Mesenchymal stem cell (in vitro differentiated cells and primary cell): ENCODE measurements around the gene BAHCC1.
A peak's percentile ranks its signal among the peaks of the same experiment; 100 is the strongest.

Source experiments
- DNase-seq: peaks from one replicate; pipeline ENCODE4 v3.0.0-alpha.2; 2013
- H2AFZ ChIP-seq: one replicate; pipeline ENCODE4 v1.6.1; 2013; ENCODE audit warnings: low read depth, mild to moderate bottlenecking, control low read depth, inconsistent platforms, low read length, moderate library complexity
- H2AK5ac ChIP-seq: 2 replicates; pipeline ENCODE4 v1.6.1; 2013; ENCODE audit warnings: low read length, moderate library complexity, mild to moderate bottlenecking, inconsistent platforms; ENCODE audit not compliant: severe bottlenecking
- H2BK120ac ChIP-seq: one replicate; pipeline ENCODE4 v1.6.1; 2013; ENCODE audit warnings: low read depth, mild to moderate bottlenecking, inconsistent platforms, low read length, moderate library complexity
- H2BK12ac ChIP-seq, 2 experiments: one replicate each; pipeline ENCODE4 v1.6.1; 2013; ENCODE audit warnings: inconsistent platforms in 2 of 2, low read length in 2 of 2, mild to moderate bottlenecking in 2 of 2, moderate library complexity in 2 of 2, control low read depth in 1 of 2
- H2BK15ac ChIP-seq: one replicate; pipeline ENCODE4 v1.6.1; 2013; ENCODE audit warnings: mild to moderate bottlenecking, low read depth, inconsistent platforms; ENCODE audit not compliant: poor library complexity, severe bottlenecking
- H2BK5ac ChIP-seq: 2 replicates; pipeline ENCODE4 v1.6.1; 2013; ENCODE audit warnings: low read depth, mild to moderate bottlenecking, low read length, control low read depth, inconsistent platforms; ENCODE audit not compliant: poor library complexity, severe bottlenecking
- H3K14ac ChIP-seq, 2 experiments: one replicate each; pipeline ENCODE4 v1.6.1; 2013; ENCODE audit warnings: inconsistent platforms in 2 of 2, low read length in 2 of 2, control low read depth in 1 of 2, mild to moderate bottlenecking in 1 of 2, moderate library complexity in 1 of 2
- H3K18ac ChIP-seq, 2 experiments: one replicate each; pipeline ENCODE4 v1.6.1; 2013; ENCODE audit warnings: inconsistent platforms in 2 of 2, low read length in 2 of 2, control low read depth in 1 of 2, low read depth in 1 of 2, mild to moderate bottlenecking in 1 of 2
- H3K23ac ChIP-seq, 2 experiments: one replicate each; pipeline ENCODE4 v1.6.1; 2013; ENCODE audit warnings: inconsistent platforms in 2 of 2, low read length in 2 of 2, mild to moderate bottlenecking in 2 of 2, moderate library complexity in 2 of 2, control low read depth in 1 of 2
- H3K27ac ChIP-seq: 2 replicates; pipeline ENCODE4 v1.5.1; 2013; ENCODE audit warnings: mild to moderate bottlenecking, moderate library complexity, low read length, control low read depth, inconsistent platforms; ENCODE audit not compliant: poor library complexity, severe bottlenecking
- H3K27me3 ChIP-seq, 2 experiments: 2 replicates each; pipeline versions ENCODE4 v1.6.1 to v1.7.0; 2013; ENCODE audit warnings: low read length in 2 of 2, mild to moderate bottlenecking in 2 of 2, moderate library complexity in 2 of 2, control low read depth in 1 of 2, inconsistent platforms in 1 of 2; ENCODE audit not compliant: control insufficient read depth in 1 of 2, insufficient read depth in 1 of 2
- H3K36me3 ChIP-seq, 2 experiments: 2 replicates each; pipeline versions ENCODE4 v1.6.1 to v1.7.0; 2013; ENCODE audit warnings: low read length in 2 of 2, control low read depth in 1 of 2, inconsistent platforms in 1 of 2, low read depth in 1 of 2, mild to moderate bottlenecking in 1 of 2; ENCODE audit not compliant: insufficient read depth in 2 of 2, control insufficient read depth in 1 of 2
- H3K4ac ChIP-seq, 2 experiments: one replicate each; pipeline ENCODE4 v1.6.1; 2013; ENCODE audit warnings: inconsistent platforms in 2 of 2, low read length in 2 of 2, mild to moderate bottlenecking in 2 of 2, moderate library complexity in 2 of 2, control low read depth in 1 of 2, low read depth in 1 of 2
- H3K4me1 ChIP-seq: 2 replicates; pipeline ENCODE4 v1.6.1; 2013; ENCODE audit warnings: low read depth, low read length, control low read depth; ENCODE audit not compliant: control insufficient read depth, insufficient read depth
- H3K4me2 ChIP-seq: 2 replicates; pipeline ENCODE4 v1.6.1; 2013; ENCODE audit warnings: low read length, mild to moderate bottlenecking, inconsistent platforms; ENCODE audit not compliant: poor library complexity, severe bottlenecking
- H3K4me3 ChIP-seq, 2 experiments: 2 replicates each; pipeline versions ENCODE4 v1.5.1 to v1.7.0; 2013; ENCODE audit warnings: low read length in 2 of 2, mild to moderate bottlenecking in 2 of 2, control low read depth in 1 of 2, low read depth in 1 of 2; ENCODE audit not compliant: insufficient read depth in 1 of 2
- H3K79me1 ChIP-seq: replicated peaks from 2 replicates; pipeline ENCODE4 v1.6.1; 2013; ENCODE audit warnings: mild to moderate bottlenecking, control low read depth, low read length, inconsistent platforms; ENCODE audit not compliant: poor library complexity, severe bottlenecking
- H3K9ac ChIP-seq: 2 replicates; pipeline ENCODE4 v1.7.0; 2013; ENCODE audit warnings: mild to moderate bottlenecking, low read length, moderate library complexity
- H3K9me3 ChIP-seq: 2 replicates; pipeline ENCODE4 v1.7.0; 2013; ENCODE audit warnings: mild to moderate bottlenecking, low read length; ENCODE audit not compliant: control insufficient read depth
- H4K8ac ChIP-seq: one replicate; pipeline ENCODE4 v1.6.1; 2013; ENCODE audit warnings: inconsistent platforms, mild to moderate bottlenecking, low read length, moderate library complexity
- H4K91ac ChIP-seq: one replicate; pipeline ENCODE4 v1.6.1; 2013; ENCODE audit warnings: mild to moderate bottlenecking, low read length, inconsistent platforms
- WGBS: methylation state at CpG from one replicate; pipeline ENCODE4 v1.1.7; 2013; ENCODE audit warnings: mixed read lengths; 5-methylcytosine and 5-hydroxymethylcytosine counted together

BAHCC1 gene

DNA sequence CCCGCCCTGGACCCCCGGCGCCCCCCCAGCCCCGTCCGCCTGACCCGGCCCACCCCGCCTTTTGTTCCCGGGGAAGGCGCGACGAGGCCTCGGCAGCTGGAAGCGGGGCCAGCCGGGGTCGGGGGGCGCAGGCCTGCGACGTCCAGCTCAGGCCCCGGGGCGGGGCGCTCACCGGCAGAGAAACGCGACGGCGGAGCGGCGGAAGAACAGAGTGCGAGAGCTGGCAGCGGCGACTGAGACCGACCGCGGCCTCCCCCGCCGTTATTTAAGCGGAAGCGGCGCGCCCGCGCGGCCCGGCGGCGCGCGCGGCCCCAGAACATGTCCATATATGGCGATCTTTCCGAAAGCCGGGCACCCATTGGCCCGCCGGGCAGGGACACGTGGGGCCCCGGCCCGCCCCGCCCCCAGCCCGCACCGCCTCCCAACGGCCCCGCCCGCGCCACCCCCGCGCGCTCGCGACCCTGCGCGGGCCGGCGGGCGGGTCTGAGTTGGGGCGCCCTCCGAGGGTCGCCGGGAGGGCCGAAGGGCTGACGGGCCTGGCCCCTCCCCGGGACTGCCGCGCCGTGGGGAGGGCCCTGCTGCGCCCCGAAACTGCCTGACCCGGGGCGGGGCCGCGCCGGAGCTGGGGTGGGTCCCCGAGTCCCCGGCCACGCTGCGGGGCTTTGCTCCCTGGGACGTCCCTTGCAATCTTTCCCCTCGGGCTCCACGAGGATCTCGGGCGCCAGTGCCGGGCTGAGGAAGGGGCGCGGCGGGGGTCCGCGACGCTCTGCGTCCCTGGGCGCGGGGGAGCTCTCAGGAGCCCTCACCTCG, 117.5 kb downstream of the BAHCC1 start, which contains the start of gene ACTG1:
Gene ACTG1 (minus strand): TSS at position 238 of the 810 bp plus-strand sequence. CDS start 445 bp downstream, outside the sequence.
- Histone ChIP-seq H2BK15ac (peak within 1 kb of the TSS; percentile 97), H3K23ac (peak within 1 kb of the TSS; percentile 37 to 86), H3K18ac (peak within 1 kb of the TSS; percentile 88 to 93), H3K79me1 (no peaks in the 10 kb centered on the region), H3K27me3 (no peaks in the 10 kb centered on the region), H2BK12ac (peak within 1 kb of the TSS; percentile 6 to 16), H3K4me3 (peak within 1 kb of the TSS; percentile 77 to 97), H2BK5ac (peak within 1 kb of the TSS; percentile 100), H4K91ac (peak within 1 kb of the TSS; percentile 85), H3K9me3 (no peaks in the 10 kb centered on the region), H2AK5ac (peak within 1 kb of the TSS; percentile 49), H3K14ac (peak within 1 kb of the TSS; percentile 78 to 96), H2BK120ac (peak within 1 kb of the TSS; percentile 100), H3K4me2 (peak within 1 kb of the TSS; percentile 64), H2AFZ (no peak within 1 kb of the TSS), H3K9ac (peak within 1 kb of the TSS; percentile 99), H3K4me1 (peaks cover 27% of the 10 kb centered on the region), H4K8ac (peak within 1 kb of the TSS; percentile 67), H3K27ac (peak within 1 kb of the TSS; percentile 94), H3K36me3 (peaks cover 38 to 54% of the 10 kb centered on the region in 2 experiments), H3K4ac (peak within 1 kb of the TSS; percentile 75 to 86)
- DNase-seq = peak; percentile 89
- WGBS = under 1% methylated on average over 75 of the region's 111 CpGs

DNA sequence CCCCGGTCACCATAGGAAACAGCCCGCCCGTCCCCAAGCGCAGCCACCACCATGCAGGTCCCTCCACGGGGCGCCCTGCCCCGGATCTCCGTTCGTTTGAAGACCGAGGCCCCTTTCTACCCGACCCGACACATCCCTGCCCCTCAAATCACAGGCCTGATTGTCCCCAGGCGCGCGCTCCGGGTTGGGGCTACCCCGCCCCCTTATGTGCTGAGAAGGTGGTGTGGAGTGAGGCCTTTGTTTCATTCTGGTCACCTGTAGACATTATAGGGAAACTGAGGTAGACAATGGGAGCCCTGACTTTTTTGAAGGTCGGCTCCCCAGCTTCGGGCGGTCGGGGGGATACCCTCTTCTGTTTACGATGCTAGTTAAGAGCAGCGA, 118.1 kb downstream of the BAHCC1 start:
- peak overlapping the region; percentile 94 for H3K27ac ChIP-seq

DNA sequence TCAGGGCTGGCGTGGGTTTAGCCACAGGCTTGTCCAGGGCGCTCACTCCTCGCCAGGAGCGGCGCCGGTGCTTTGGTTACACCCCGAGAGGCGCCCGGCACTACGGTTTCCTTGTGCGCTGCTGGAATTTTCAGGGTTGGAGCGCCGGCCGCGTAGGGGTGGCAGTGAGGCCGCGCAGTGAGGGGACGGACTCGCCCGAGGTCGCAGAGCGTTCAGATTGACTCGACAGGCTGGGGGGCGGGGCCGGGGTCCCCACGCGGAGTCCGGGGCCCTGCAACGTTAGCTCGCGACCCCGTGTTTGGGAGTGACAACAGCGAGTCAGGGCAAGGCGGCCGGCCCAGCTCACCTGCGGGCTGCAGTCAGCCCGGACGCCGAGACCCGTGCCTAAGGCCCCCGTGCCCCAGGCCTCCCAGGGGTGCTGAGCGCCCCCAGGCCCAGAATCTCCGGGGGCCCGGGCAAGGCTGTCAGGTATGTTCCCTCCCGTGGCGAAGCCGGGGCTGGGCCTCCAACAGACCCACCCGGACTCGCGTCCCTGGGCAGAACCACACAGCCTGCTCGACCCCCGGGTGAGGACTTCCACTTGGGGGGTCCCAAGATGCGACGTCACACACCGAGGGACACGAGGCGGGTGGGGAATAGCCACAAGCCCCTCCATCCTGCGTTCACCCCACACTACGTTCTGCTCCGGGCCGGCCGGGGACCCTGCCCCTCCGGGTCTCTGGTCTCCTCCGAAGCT, 118.7 kb downstream of the BAHCC1 start:
- H3K27ac ChIP-seq = peak overlapping the region; percentile 94
- H4K8ac ChIP-seq = peak overlapping the region; percentile 67
- H4K91ac ChIP-seq = peak overlapping the region; percentile 85
- 2% methylated on average over 59 of the region's 64 CpGs for WGBS
- peak overlapping the region; percentile 100 for H2BK120ac ChIP-seq
- H3K9ac ChIP-seq = peak overlapping the region; percentile 94
- H2BK5ac ChIP-seq = peak overlapping the region; percentile 100
- peak overlapping the region; percentile 56 to 82 for H3K4me3 ChIP-seq
- peak overlapping the region; percentile 64 for H3K4me2 ChIP-seq
- H3K18ac ChIP-seq = peak overlapping the region; percentile 72 to 81
- H2BK12ac ChIP-seq = peak overlapping the region; percentile 6 to 16
- H3K4ac ChIP-seq = peak overlapping the region; percentile 62 to 75
- H2AFZ ChIP-seq = no peak overlapping the region
- peak; percentile 85 for DNase-seq
- peak overlapping the region; percentile 5 to 8 for H3K14ac ChIP-seq
- H3K4me1 ChIP-seq = peaks cover 36% of the 10 kb centered on the region
- peak overlapping the region in 1 of 2 experiments; percentile 78 for H3K23ac ChIP-seq
- no peaks in the 10 kb centered on the region for H3K79me1 ChIP-seq
- peak overlapping the region; percentile 49 for H2AK5ac ChIP-seq
- H2BK15ac ChIP-seq = peak overlapping the region; percentile 97
- no peaks in the 10 kb centered on the region for H3K27me3 ChIP-seq
- H3K36me3 ChIP-seq = peaks cover 33 to 52% of the 10 kb centered on the region in 2 experiments
- H3K9me3 ChIP-seq = no peaks in the 10 kb centered on the region

More for the DNA sequence above, 118.1 kb downstream of the BAHCC1 start:
- Histone ChIP-seq H2AK5ac (peak overlapping the region; percentile 49), H3K9ac (peak overlapping the region; percentile 94), H3K4me3 (peak overlapping the region; percentile 64 to 82), H3K18ac (peak overlapping the region; percentile 72 to 81), H2BK15ac (peak overlapping the region; percentile 97), H4K91ac (peak overlapping the region; percentile 85), H3K4me2 (peak overlapping the region; percentile 64), H2BK5ac (peak overlapping the region; percentile 100), H3K27me3 (no peaks in the 10 kb centered on the region), H3K4ac (peak overlapping the region; percentile 62 to 75), H2AFZ (no peak overlapping the region), H3K36me3 (peaks cover 38 to 56% of the 10 kb centered on the region in 2 experiments), H3K79me1 (no peaks in the 10 kb centered on the region), H3K9me3 (no peaks in the 10 kb centered on the region), H3K4me1 (peaks cover 33% of the 10 kb centered on the region), H3K23ac (peak overlapping the region in 1 of 2 experiments; percentile 86), H2BK12ac (peak overlapping the region; percentile 6 to 16), H2BK120ac (peak overlapping the region; percentile 100), H3K14ac (peak overlapping the region; percentile 29 to 78), H4K8ac (peak overlapping the region; percentile 67)
- WGBS = 0% methylated on average over 11 of the region's 23 CpGs
- peak; percentile 72 for DNase-seq

DNA sequence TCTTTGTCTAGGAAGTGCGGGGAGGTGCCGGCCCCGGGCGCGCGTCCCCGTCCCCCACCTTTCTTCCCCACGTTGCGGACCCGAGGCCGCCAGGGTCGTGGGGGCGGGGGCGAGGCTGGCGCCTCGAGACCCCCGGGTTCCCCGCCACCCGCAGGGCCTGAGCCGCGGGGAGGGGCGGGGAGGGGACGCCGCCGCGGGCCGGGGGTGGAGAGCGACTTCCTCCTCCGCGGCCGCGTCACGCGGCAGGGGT, 119.2 kb downstream of the BAHCC1 start:
- Histone ChIP-seq H2AK5ac (peak overlapping the region; percentile 49), H3K9me3 (no peaks in the 10 kb centered on the region), H3K27me3 (no peaks in the 10 kb centered on the region), H3K4me1 (peaks cover 41% of the 10 kb centered on the region), H3K18ac (peak overlapping the region; percentile 72 to 81), H2BK15ac (peak overlapping the region; percentile 96), H2BK12ac (peak overlapping the region; percentile 6 to 16), H3K23ac (peak overlapping the region in 1 of 2 experiments; percentile 78), H3K4me3 (peak overlapping the region; percentile 56 to 82), H3K27ac (peak overlapping the region; percentile 94), H2BK5ac (peak overlapping the region; percentile 100), H3K79me1 (peaks cover under 1% of the 10 kb centered on the region), H2BK120ac (peak overlapping the region; percentile 100), H4K8ac (peak overlapping the region; percentile 67), H3K9ac (peak overlapping the region; percentile 94), H3K36me3 (peaks cover 28 to 47% of the 10 kb centered on the region in 2 experiments), H3K4ac (peak overlapping the region; percentile 62 to 75), H2AFZ (no peak overlapping the region), H3K14ac (peak overlapping the region; percentile 8 to 81), H4K91ac (peak overlapping the region; percentile 85), H3K4me2 (peak overlapping the region; percentile 64)
- DNase-seq = no peak
- WGBS = 0% methylated on average over 20 of the region's 34 CpGs
